ENCODE results near the gene NHSL2. TPM values are rescaled to one million over a fixed set of nuclear protein-coding genes. Genes with fewer than 3 reads are reported as not detected.
"Not testable (repeated sequence)": the region's sequence is repeated elsewhere in the genome, so short reads cannot be mapped to it uniquely, and the experiment has no call there.

The NHSL2 gene
- total RNA-seq, 1 donor from 2014 or later = 57.6 TPM

GRCh38 chrX:71872542-71873458 is 37.8 kb upstream of the NHSL2 start:
- peaks cover 14% of the 10 kb centered on the region for H3K4me1 Mint-ChIP-seq (ENCODE audit: unreplicated experiment)
- H3K9me3 Mint-ChIP-seq (ENCODE audit: unreplicated experiment) = no peaks in the 10 kb centered on the region
- no peak for TF ChIP-seq CTCF (IDR thresholded peaks at IDR 0.05; ENCODE audit: unreplicated experiment)
- no peak overlapping the region for H3K4me3 Mint-ChIP-seq (ENCODE audit: unreplicated experiment)
- H3K27me3 Mint-ChIP-seq (ENCODE audit: unreplicated experiment) = no peaks in the 10 kb centered on the region
- DNase-seq (ENCODE audit: low spot score) = no peak
- no peak overlapping the region for H3K27ac Mint-ChIP-seq (ENCODE audit: unreplicated experiment)
- peaks cover 8% of the 10 kb centered on the region for H3K36me3 Mint-ChIP-seq (ENCODE audit: low read depth, unreplicated experiment)

GRCh38 chrX:71873459-71873833 is 37.2 kb upstream of the NHSL2 start:
- Mint-ChIP-seq H3K36me3 (ENCODE audit: low read depth, unreplicated experiment) (peaks cover 8% of the 10 kb centered on the region), H3K4me3 (ENCODE audit: unreplicated experiment) (no peak overlapping the region), H3K27ac (ENCODE audit: unreplicated experiment) (no peak overlapping the region), H3K9me3 (ENCODE audit: unreplicated experiment) (no peaks in the 10 kb centered on the region), H3K27me3 (ENCODE audit: unreplicated experiment) (no peaks in the 10 kb centered on the region), H3K4me1 (ENCODE audit: unreplicated experiment) (peaks cover 14% of the 10 kb centered on the region)
- no peak for TF ChIP-seq CTCF (IDR thresholded peaks at IDR 0.05; ENCODE audit: unreplicated experiment)
- DNase-seq (ENCODE audit: low spot score) = no peak

- not testable (repeated sequence) for H3K4me3 Mint-ChIP-seq (ENCODE audit: unreplicated experiment); H3K27ac Mint-ChIP-seq (ENCODE audit: unreplicated experiment); H3K9me3 Mint-ChIP-seq (ENCODE audit: unreplicated experiment)
These were observed 33.8 kb upstream of the NHSL2 start for GRCh38 chrX:71876841-71877240.

GRCh38 chrX:71885099-71885498 is 25.5 kb upstream of the NHSL2 start:
- Mint-ChIP-seq H3K9me3 (ENCODE audit: unreplicated experiment) (no peaks in the 10 kb centered on the region), H3K27ac (ENCODE audit: unreplicated experiment) (no peak overlapping the region), H3K4me3 (ENCODE audit: unreplicated experiment) (no peak overlapping the region), H3K4me1 (ENCODE audit: unreplicated experiment) (no peaks in the 10 kb centered on the region), H3K36me3 (ENCODE audit: low read depth, unreplicated experiment) (no peaks in the 10 kb centered on the region), H3K27me3 (ENCODE audit: unreplicated experiment) (no peaks in the 10 kb centered on the region)
- TF ChIP-seq CTCF (IDR thresholded peaks at IDR 0.05; ENCODE audit: unreplicated experiment) = no peak
- DNase-seq (ENCODE audit: low spot score) = no peak

More at GRCh38 chrX:71876841-71877240, 33.8 kb upstream of the NHSL2 start:
- not testable (repeated sequence) for H3K27me3 Mint-ChIP-seq (ENCODE audit: unreplicated experiment); H3K4me1 Mint-ChIP-seq (ENCODE audit: unreplicated experiment); H3K36me3 Mint-ChIP-seq (ENCODE audit: low read depth, unreplicated experiment); DNase-seq (ENCODE audit: low spot score)

- no peaks in the 10 kb centered on the region for H3K4me1 Mint-ChIP-seq (ENCODE audit: unreplicated experiment)
- H3K27ac Mint-ChIP-seq (ENCODE audit: unreplicated experiment) = no peak overlapping the region
- no peaks in the 10 kb centered on the region for H3K27me3 Mint-ChIP-seq (ENCODE audit: unreplicated experiment)
- no peak for DNase-seq (ENCODE audit: low spot score)
- H3K36me3 Mint-ChIP-seq (ENCODE audit: low read depth, unreplicated experiment) = no peaks in the 10 kb centered on the region
- no peak overlapping the region for H3K4me3 Mint-ChIP-seq (ENCODE audit: unreplicated experiment)
- no peak for TF ChIP-seq CTCF (IDR thresholded peaks at IDR 0.05; ENCODE audit: unreplicated experiment)
- no peaks in the 10 kb centered on the region for H3K9me3 Mint-ChIP-seq (ENCODE audit: unreplicated experiment)
These were observed 15.0 kb upstream of the NHSL2 start for GRCh38 chrX:71895607-71896006.

All from endothelial cell (in vitro differentiated cells).